GM12878 (cell line): ENCODE data around the gene TNFRSF8.

Experiments used
- CTCF ChIP-seq, 3 experiments: IDR thresholded peaks in 2 of 3; conservative IDR thresholded peaks in 1 of 3; 2 replicates each; pipeline ENCODE4 v1.5.1; 2011; ENCODE audit warnings: low read depth in 3 of 3, low read length in 3 of 3, mild to moderate bottlenecking in 3 of 3, control low read depth in 2 of 3, moderate library complexity in 2 of 3, inconsistent platforms in 1 of 3, mixed read lengths in 1 of 3; ENCODE audit not compliant: control insufficient read depth in 2 of 3, insufficient read depth in 1 of 3; ENCODE audit errors: extremely low read depth in 1 of 3
- EZH2 ChIP-seq: IDR thresholded peaks from 2 replicates; pipeline ENCODE4 v1.6.1; 2012; ENCODE audit warnings: low read depth, mild to moderate bottlenecking, control low read depth, inconsistent platforms, low read length, borderline replicate concordance; ENCODE audit not compliant: control insufficient read depth
- GABPA ChIP-seq: IDR thresholded peaks from 2 replicates; pipeline ENCODE4 v1.6.1; 2014; ENCODE audit warnings: antibody characterized with exemption, low read depth, mild to moderate bottlenecking, inconsistent platforms
- HDAC2 ChIP-seq: fragments of 200-600 bp; sonication (generic); IDR thresholded peaks from 2 replicates; pipeline ENCODE4 v1.6.1; 2017
- MEF2A ChIP-seq: IDR thresholded peaks from 2 replicates; pipeline ENCODE4 v1.6.1; 2011; ENCODE audit warnings: low read depth, mild to moderate bottlenecking, low read length, moderate library complexity; ENCODE audit not compliant: insufficient read depth
- MEF2B ChIP-seq: fragments of 450-650 bp; IDR thresholded peaks from 2 replicates; pipeline ENCODE4 v1.6.1; 2018; ENCODE audit warnings: mild to moderate bottlenecking, moderate library complexity; ENCODE audit not compliant: partially characterized antibody, poor library complexity, severe bottlenecking
- PBX3 ChIP-seq: IDR thresholded peaks from 2 replicates; pipeline ENCODE4 v1.6.1; 2011; ENCODE audit warnings: mild to moderate bottlenecking, low read depth, low read length, moderate library complexity; ENCODE audit not compliant: insufficient replicate concordance
- POLR2AphosphoS5 ChIP-seq: IDR thresholded peaks from 2 replicates; pipeline ENCODE4 v1.6.1; 2011; ENCODE audit warnings: mild to moderate bottlenecking, low read length, inconsistent platforms
- SP1 ChIP-seq: IDR thresholded peaks from one replicate; pipeline ENCODE4 v1.6.1; 2011; ENCODE audit warnings: low read depth, low read length
- TAF1 ChIP-seq: IDR thresholded peaks from 2 replicates; pipeline ENCODE4 v1.6.1; 2011; ENCODE audit warnings: mild to moderate bottlenecking, low read depth, low read length, borderline replicate concordance
- TCF7 ChIP-seq: IDR thresholded peaks from 2 replicates; pipeline ENCODE4 v1.6.1; 2014; ENCODE audit warnings: antibody characterized with exemption, borderline replicate concordance
- ZNF622 ChIP-seq: fragments of 450-650 bp; IDR thresholded peaks from 2 replicates; pipeline ENCODE4 v1.6.1; 2017; ENCODE audit warnings: mild to moderate bottlenecking, inconsistent platforms

- TF ChIP-seq PBX3 (no peak), CTCF (IDR thresholded peaks at IDR 0.05 in 2 of 3, conservative IDR thresholded peaks at IDR 0.05 in 1 of 3; ENCODE audit: control insufficient read depth in 2 of 3, extremely low read depth in 1 of 3, insufficient read depth in 1 of 3, low read depth in 3 of 3, low read length in 3 of 3) (peak; percentile 11 to 29 (median 22); a peak in 2 of 6 replicates), EZH2 (no peak), GABPA (no peak), TAF1 (no peak), HDAC2 (no peak), MEF2A (no peak), SP1 (no peak), POLR2AphosphoS5 (no peak), ZNF622 (no peak), MEF2B (no peak), TCF7 (no peak)
Observed at GRCh38 chr1:12052997-12053686, 10.0 kb upstream of the TNFRSF8 start.
